Pancreas (tissue), 10 donors: ENCODE measurements around the gene MZT2A. TPM values are rescaled to one million over a fixed set of nuclear protein-coding genes. Genes with fewer than 3 reads are reported as not detected.
A peak's percentile ranks its signal among the peaks of the same experiment; 100 is the strongest.
"Not testable (repeated sequence)": the region's sequence is repeated elsewhere in the genome, so short reads cannot be mapped to it uniquely, and the experiment has no call there.

Experiments used
- ATAC-seq, 4 donors: fragments of 200-7000 bp; cut with Tn5 transposase; one replicate each; pipeline versions ENCODE4 v1.8.0 to v1.9.1; 2020; ENCODE audit warnings: mild to moderate bottlenecking in 4 of 4, moderate library complexity in 4 of 4
- DNase-seq, 6 donors: peaks; one replicate each; pipeline ENCODE4 v3.0.0-alpha.2; 2020
- FAIRE-seq: peaks from 2 replicates; lab custom pipeline; 2012; peaks lifted over from hg19 to GRCh38; lab: Jason Lieb, UNC
- H3K27ac ChIP-seq, 4 donors: fragments of 200-600 bp; sonication (generic); 1 replicate in 3 of 4; 2 replicates in 1 of 4; pipeline versions ENCODE4 v1.5.0 to v1.8.0; 2020
- H3K27me3 ChIP-seq, 4 donors: fragments of 200-600 bp; one replicate each; pipeline ENCODE4 v1.8.0; 2021
- H3K36me3 ChIP-seq, 3 donors: fragments of 200-600 bp; sonication (generic) in 1 of 3; one replicate each; pipeline versions ENCODE4 v1.5.0 to v1.8.0; 2020 to 2021
- H3K4me1 ChIP-seq, 3 donors: fragments of 200-600 bp; one replicate each; pipeline ENCODE4 v1.8.0; 2021
- H3K4me3 ChIP-seq, 4 donors: fragments of 200-600 bp; sonication (generic) in 2 of 4; one replicate each; pipeline versions ENCODE4 v1.5.0 to v1.8.0; 2020 to 2021
- H3K9me3 ChIP-seq, 4 donors: fragments of 200-600 bp; one replicate each; pipeline ENCODE4 v1.8.0; 2021
- CTCF ChIP-seq, 4 donors: fragments of 200-600 bp; sonication (generic) in 3 of 4; IDR thresholded peaks; one replicate each; pipeline versions ENCODE4 v1.5.0 to v1.8.0; 2021; ENCODE audit warnings: antibody characterized with exemption in 4 of 4
- WGBS, 2 donors: extraction: QIAGEN DNeasy Blood & Tissue Kit; methylation state at CpG; one replicate each; pipeline ENCODE4 v1.1.7; 2013; 5-methylcytosine and 5-hydroxymethylcytosine counted together
- intact Hi-C, 3 donors: fragments of 100-400 bp; cut with DNase I; formaldehyde crosslinking; loops; one replicate each; pipeline versions ENCODE4 v1.11.1 to v1.14.2; 2022
- polyA plus RNA-seq, 2 donors: library from polyadenylated mRNA; stranded (reverse); fragments of 200-250 nt; gene quantifications; one replicate each; pipeline ENCODE4 v1.2.3, GENCODE V29; 2013
- total RNA-seq, 6 donors: library from RNA; stranded (reverse); fragmentation: NEBNext Ultra II Directional in 4 of 6; extraction: Animal tissue kit (Norgen Biotek cat#: 25700) in 4 of 6; gene quantifications; one replicate each; pipeline versions ENCODE4 v1.2.1 to v1.2.4, GENCODE V29; 2021 to 2023
- donor health status: healthy with polysubstance abuse.
- donor health status: DM: no; HTN: no; CAD: no; lungs with moderate emphysema.
- donor health status: DM: no; HTN: no; CAD: no.
- donor health status: control.
- donor health status: control.
- donor health status: Bipolar disorder and iron deficiency.
- donor health status: DM: yes; HTN: yes; CAD: no.
- donor health status: DM: no; HTN: no; CAD: no.
- donor health status: DM: no; HTN: no; CAD: no.
- donor health status: DM: yes; HTN: yes; CAD: no.

The MZT2A gene
- total and polyA plus RNA-seq, 8 donors, result 38.7 to 106 (median 59.2) TPM

DNA sequence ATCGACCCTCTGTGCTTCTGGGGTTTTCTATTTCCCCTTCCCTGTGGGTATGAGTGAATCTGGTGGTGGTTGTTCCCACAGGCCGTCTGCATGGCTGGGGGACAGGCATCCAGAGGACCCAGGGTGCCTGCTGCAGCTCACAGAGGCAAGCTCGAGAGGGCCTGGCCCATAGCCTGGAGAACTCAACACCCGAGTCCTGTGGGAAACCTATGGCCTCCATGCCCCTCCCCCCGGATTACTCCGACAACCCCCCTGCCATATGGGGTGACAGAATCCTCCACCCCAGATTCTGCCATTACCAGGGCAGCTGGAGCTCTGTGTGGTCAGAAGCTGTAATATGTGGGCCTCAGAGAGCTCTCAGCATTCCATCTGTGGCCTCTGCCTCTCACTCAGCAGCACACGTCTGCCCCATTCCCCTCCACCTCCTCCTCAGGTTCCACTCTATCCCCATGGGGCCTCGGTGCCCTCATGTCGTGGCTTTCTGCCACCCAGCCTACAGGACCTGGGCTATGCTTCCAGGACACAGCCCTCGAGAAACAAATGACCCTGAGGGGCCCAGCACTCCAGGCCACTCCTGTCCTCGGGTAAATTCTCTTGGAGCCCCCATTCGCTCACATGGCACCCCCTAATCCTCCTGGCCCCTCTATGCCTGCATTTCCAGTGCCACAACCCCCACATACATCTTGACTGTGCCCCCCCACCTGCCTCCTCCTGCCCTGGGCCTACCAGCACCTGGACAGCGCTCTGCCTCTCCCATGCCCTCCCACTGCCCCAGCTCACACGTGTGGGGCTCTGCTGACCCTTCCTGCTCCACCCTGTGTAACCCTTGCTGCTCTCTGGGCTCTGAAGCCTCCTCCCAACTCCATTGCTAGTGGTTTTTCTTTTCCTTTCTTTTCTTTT, 3.6 kb downstream of the MZT2A start:
- Histone ChIP-seq H3K4me3 (no peak overlapping the region), H3K36me3 (no peaks in the 10 kb centered on the region), H3K4me1 (peaks cover 0 to 5% (median 2%) of the 10 kb centered on the region in 3 donors), H3K9me3 (no peaks in the 10 kb centered on the region), H3K27me3 (no peaks in the 10 kb centered on the region), H3K27ac (no peak overlapping the region)
- intact Hi-C loops, result no loop called here
- no peak for TF ChIP-seq CTCF (IDR thresholded peaks at IDR 0.05)
- WGBS, 2 donors, result 77 to 82% methylated on average over 14 of the region's 14 CpGs
- ATAC-seq, result no peak
- DNase-seq, result no peak
- no peak for FAIRE-seq

- H3K4me3 ChIP-seq, H3K4me1 ChIP-seq, H3K27me3 ChIP-seq, DNase-seq, FAIRE-seq, intact Hi-C loops, H3K9me3 ChIP-seq, H3K27ac ChIP-seq, H3K36me3 ChIP-seq, ATAC-seq: not testable (repeated sequence)
- 84 to 87% methylated on average over 14 of the region's 14 CpGs for WGBS, 2 donors
These were observed 5.8 kb downstream of the MZT2A start for GRCh38 chr2:131486201-131486902.

GRCh38 chr2:131484906-131485460, 7.2 kb downstream of the MZT2A start:
- H3K9me3 ChIP-seq, ATAC-seq, FAIRE-seq, H3K4me1 ChIP-seq, DNase-seq, H3K27ac ChIP-seq, intact Hi-C loops, H3K27me3 ChIP-seq, H3K36me3 ChIP-seq, H3K4me3 ChIP-seq: not testable (repeated sequence)
- WGBS, 2 donors, result 81 to 82% methylated on average over 11 of the region's 11 CpGs

DNA sequence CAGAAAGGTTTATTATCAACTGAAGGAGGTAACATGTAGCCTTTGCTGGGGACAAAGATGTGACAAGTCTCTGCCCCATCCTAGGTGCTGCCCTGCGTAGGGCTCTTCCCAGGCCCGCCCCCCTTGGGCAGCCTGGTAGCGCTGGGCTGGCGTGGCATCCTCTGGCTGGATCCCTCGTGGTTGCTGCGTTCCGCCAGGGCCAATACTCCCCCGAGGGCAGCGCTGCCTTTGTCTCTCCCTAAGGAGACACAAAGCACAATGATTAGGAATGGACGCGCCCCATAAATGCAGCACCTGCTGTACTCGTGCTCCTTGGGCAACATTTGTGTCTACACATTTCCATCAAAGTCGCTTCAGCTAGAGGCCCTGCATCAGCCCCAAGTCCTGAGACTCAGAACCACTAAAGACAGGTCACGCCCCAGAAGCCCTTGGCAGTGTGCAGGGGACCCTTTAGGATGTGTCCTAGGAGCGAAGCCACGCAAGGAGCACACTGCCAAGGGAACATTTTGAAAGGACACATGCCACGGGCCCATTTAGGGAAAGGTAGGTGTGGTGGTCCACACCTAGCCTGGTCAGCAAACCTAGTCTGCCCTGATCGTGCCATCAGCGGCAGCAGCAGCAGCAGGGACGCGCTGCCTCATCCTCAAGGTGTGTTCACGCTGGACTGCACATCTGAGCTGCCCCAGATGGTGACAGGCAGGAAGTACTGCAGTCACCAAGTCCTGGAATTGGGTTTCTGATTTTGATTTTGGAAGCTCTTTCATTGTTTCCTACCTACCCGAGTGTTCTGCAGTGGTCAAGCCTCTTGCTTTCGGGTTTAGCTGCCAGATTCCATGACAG, 8.0 kb downstream of the MZT2A start:
- WGBS, 2 donors, result 92 to 94% methylated on average over 19 to 23 of the region's 24 CpGs
- H3K27ac ChIP-seq, ATAC-seq, intact Hi-C loops, H3K27me3 ChIP-seq, H3K9me3 ChIP-seq, DNase-seq, H3K4me1 ChIP-seq, H3K36me3 ChIP-seq, H3K4me3 ChIP-seq, FAIRE-seq: not testable (repeated sequence)

- H3K27me3 ChIP-seq, DNase-seq, H3K36me3 ChIP-seq, H3K4me3 ChIP-seq, H3K27ac ChIP-seq, FAIRE-seq, intact Hi-C loops, H3K9me3 ChIP-seq, H3K4me1 ChIP-seq, ATAC-seq: not testable (repeated sequence)
- 94 to 95% methylated on average over 17 to 19 of the region's 19 CpGs for WGBS, 2 donors
These were observed 9.6 kb downstream of the MZT2A start for GRCh38 chr2:131482506-131483155.

- H3K27me3 ChIP-seq, H3K9me3 ChIP-seq, H3K4me3 ChIP-seq, ATAC-seq, H3K27ac ChIP-seq, FAIRE-seq, intact Hi-C loops, H3K4me1 ChIP-seq, DNase-seq, H3K36me3 ChIP-seq: not testable (repeated sequence)
- WGBS, 2 donors, result 95 to 96% methylated on average over 16 to 18 of the region's 20 CpGs
These were observed 11.8 kb downstream of the MZT2A start for GRCh38 chr2:131480351-131480750.

GRCh38 chr2:131478850-131479461, 13.2 kb downstream of the MZT2A start:
- intact Hi-C loops, DNase-seq, H3K27ac ChIP-seq, H3K4me1 ChIP-seq, FAIRE-seq, H3K36me3 ChIP-seq, H3K4me3 ChIP-seq, H3K9me3 ChIP-seq, ATAC-seq, H3K27me3 ChIP-seq: not testable (repeated sequence)
- 94 to 95% methylated on average over 9 of the region's 9 CpGs for WGBS, 2 donors

GRCh38 chr2:131478074-131478849, 13.9 kb downstream of the MZT2A start:
- H3K27me3 ChIP-seq, intact Hi-C loops, FAIRE-seq, H3K9me3 ChIP-seq, H3K4me1 ChIP-seq, H3K27ac ChIP-seq, H3K4me3 ChIP-seq, H3K36me3 ChIP-seq: not testable (repeated sequence)
- ATAC-seq, result peak; percentile 73 to 93 (median 78)
- DNase-seq, result peak in 3 of 6 donors; percentile 61 to 68 (median 67)
- WGBS, 2 donors, result 48 to 66% methylated on average over 14 to 16 of the region's 18 CpGs

DNA sequence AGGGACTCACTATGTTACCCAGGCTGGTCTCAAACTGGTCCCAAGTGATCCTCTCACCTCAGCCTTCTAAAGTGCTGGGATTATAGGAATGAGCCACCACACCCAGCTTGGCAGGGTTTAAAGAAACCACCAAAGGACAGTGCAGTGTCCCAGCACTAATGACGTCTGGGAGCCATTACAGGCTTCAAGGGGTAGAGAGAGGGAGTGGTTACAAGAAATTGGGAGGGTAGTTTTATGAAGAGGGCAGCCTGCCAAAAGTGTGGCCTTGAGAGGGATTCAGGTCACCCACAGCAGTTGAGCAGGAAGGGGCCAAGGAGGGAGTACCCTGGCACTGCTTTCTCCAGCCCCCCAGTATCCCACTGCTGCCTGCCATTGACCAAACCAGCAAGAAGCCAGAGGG, 15.0 kb downstream of the MZT2A start:
- intact Hi-C loops, ATAC-seq, H3K36me3 ChIP-seq, FAIRE-seq, H3K4me1 ChIP-seq, H3K27ac ChIP-seq, H3K4me3 ChIP-seq, H3K27me3 ChIP-seq, DNase-seq, H3K9me3 ChIP-seq: not testable (repeated sequence)
- WGBS, 2 donors, result 47 to 73% methylated on average over 1 of the region's 1 CpG
